Mucosa of stomach (tissue), 1 donor: ENCODE data around the gene IL19.

ENCODE experiments used
- H3K27me3 ChIP-seq: one replicate; pipeline ENCODE4 v1.7.0; 2013; ENCODE audit warnings: mild to moderate bottlenecking, low read length; ENCODE audit not compliant: control insufficient read depth, insufficient read depth
- H3K36me3 ChIP-seq: one replicate; pipeline ENCODE4 v1.7.0; 2013; ENCODE audit warnings: low read length; ENCODE audit not compliant: control insufficient read depth, insufficient read depth
- H3K4me1 ChIP-seq: one replicate; pipeline ENCODE4 v1.7.0; 2013; ENCODE audit warnings: mild to moderate bottlenecking, low read length; ENCODE audit not compliant: control insufficient read depth, insufficient read depth
- H3K4me3 ChIP-seq: one replicate; pipeline ENCODE4 v1.7.0; 2013; ENCODE audit warnings: low read length
- H3K9ac ChIP-seq: one replicate; pipeline ENCODE4 v1.7.0; 2013; ENCODE audit warnings: mild to moderate bottlenecking, low read length, moderate library complexity
- H3K9me3 ChIP-seq: one replicate; pipeline ENCODE4 v1.7.0; 2013; ENCODE audit warnings: mild to moderate bottlenecking, low read length, moderate library complexity; ENCODE audit not compliant: control insufficient read depth
- donor health status: Pancreatic carcinoma.

The IL19 gene

GRCh38 chr1:206732992-206733391 is 37.6 kb upstream of the IL19 start:
- H3K27me3 ChIP-seq, result no peaks in the 10 kb centered on the region
- H3K36me3 ChIP-seq, result peaks cover 24% of the 10 kb centered on the region
- no peaks in the 10 kb centered on the region for H3K9me3 ChIP-seq
- H3K9ac ChIP-seq, result no peak overlapping the region
- no peak overlapping the region for H3K4me3 ChIP-seq
- peaks cover 7% of the 10 kb centered on the region for H3K4me1 ChIP-seq

- no peaks in the 10 kb centered on the region for H3K27me3 ChIP-seq
- no peak overlapping the region for H3K4me3 ChIP-seq
- H3K9ac ChIP-seq, result no peak overlapping the region
- H3K4me1 ChIP-seq, result peaks cover 12% of the 10 kb centered on the region
- H3K9me3 ChIP-seq, result no peaks in the 10 kb centered on the region
- peaks cover 22% of the 10 kb centered on the region for H3K36me3 ChIP-seq
Measured at GRCh38 chr1:206734499-206735142, 36.0 kb upstream of the IL19 start.

- H3K4me1 ChIP-seq, result peaks cover 12% of the 10 kb centered on the region
- H3K4me3 ChIP-seq, result no peak overlapping the region
- no peaks in the 10 kb centered on the region for H3K9me3 ChIP-seq
- H3K27me3 ChIP-seq, result no peaks in the 10 kb centered on the region
- H3K9ac ChIP-seq, result no peak overlapping the region
- H3K36me3 ChIP-seq, result peaks cover 12% of the 10 kb centered on the region
Measured at GRCh38 chr1:206735553-206736031, 35.0 kb upstream of the IL19 start.

- H3K9ac ChIP-seq, result no peak overlapping the region
- H3K27me3 ChIP-seq, result no peaks in the 10 kb centered on the region
- peaks cover 10% of the 10 kb centered on the region for H3K36me3 ChIP-seq
Measured at GRCh38 chr1:206736878-206737728, 33.5 kb upstream of the IL19 start.

GRCh38 chr1:206737729-206738201 is 32.8 kb upstream of the IL19 start:
- no peak overlapping the region for H3K4me3 ChIP-seq
- peaks cover 8% of the 10 kb centered on the region for H3K36me3 ChIP-seq
- no peak overlapping the region for H3K9ac ChIP-seq
- H3K27me3 ChIP-seq, result no peaks in the 10 kb centered on the region
- no peaks in the 10 kb centered on the region for H3K9me3 ChIP-seq
- H3K4me1 ChIP-seq, result peaks cover 12% of the 10 kb centered on the region

More at GRCh38 chr1:206736878-206737728, 33.5 kb upstream of the IL19 start:
- Histone ChIP-seq H3K4me1 (peaks cover 12% of the 10 kb centered on the region), H3K9me3 (no peaks in the 10 kb centered on the region), H3K4me3 (no peak overlapping the region)

- Histone ChIP-seq H3K36me3 (peaks cover 8% of the 10 kb centered on the region), H3K9me3 (no peaks in the 10 kb centered on the region), H3K4me1 (peaks cover 12% of the 10 kb centered on the region), H3K4me3 (no peak overlapping the region), H3K9ac (no peak overlapping the region), H3K27me3 (no peaks in the 10 kb centered on the region)
Measured at GRCh38 chr1:206738370-206739366, 31.9 kb upstream of the IL19 start.

- Histone ChIP-seq H3K9ac (no peak overlapping the region), H3K9me3 (no peaks in the 10 kb centered on the region), H3K36me3 (peaks cover 8% of the 10 kb centered on the region), H3K4me1 (peaks cover 12% of the 10 kb centered on the region), H3K4me3 (no peak overlapping the region), H3K27me3 (no peaks in the 10 kb centered on the region)
Measured at GRCh38 chr1:206739411-206740076, 31.0 kb upstream of the IL19 start.

GRCh38 chr1:206741142-206741701 is 29.4 kb upstream of the IL19 start:
- Histone ChIP-seq H3K27me3 (no peaks in the 10 kb centered on the region), H3K4me3 (no peak overlapping the region), H3K9ac (no peak overlapping the region), H3K9me3 (no peaks in the 10 kb centered on the region), H3K4me1 (peaks cover 12% of the 10 kb centered on the region), H3K36me3 (peaks cover under 1% of the 10 kb centered on the region)

GRCh38 chr1:206742719-206743383 is 27.7 kb upstream of the IL19 start:
- Histone ChIP-seq H3K9ac (no peak overlapping the region), H3K4me1 (peaks cover 7% of the 10 kb centered on the region), H3K36me3 (no peaks in the 10 kb centered on the region), H3K9me3 (no peaks in the 10 kb centered on the region), H3K4me3 (no peak overlapping the region), H3K27me3 (no peaks in the 10 kb centered on the region)

GRCh38 chr1:206744683-206745082 is 25.9 kb upstream of the IL19 start:
- H3K9me3 ChIP-seq, result no peaks in the 10 kb centered on the region
- no peak overlapping the region for H3K4me3 ChIP-seq
- no peaks in the 10 kb centered on the region for H3K27me3 ChIP-seq
- H3K36me3 ChIP-seq, result no peaks in the 10 kb centered on the region
- no peaks in the 10 kb centered on the region for H3K4me1 ChIP-seq
- H3K9ac ChIP-seq, result no peak overlapping the region
